ENCODE results near the gene CCDC188.

Gene CCDC188

GRCh38 chr22:20106205-20106848 lies 44.5 kb downstream of the CCDC188 start:
- TF ChIP-seq, protein P1, sequence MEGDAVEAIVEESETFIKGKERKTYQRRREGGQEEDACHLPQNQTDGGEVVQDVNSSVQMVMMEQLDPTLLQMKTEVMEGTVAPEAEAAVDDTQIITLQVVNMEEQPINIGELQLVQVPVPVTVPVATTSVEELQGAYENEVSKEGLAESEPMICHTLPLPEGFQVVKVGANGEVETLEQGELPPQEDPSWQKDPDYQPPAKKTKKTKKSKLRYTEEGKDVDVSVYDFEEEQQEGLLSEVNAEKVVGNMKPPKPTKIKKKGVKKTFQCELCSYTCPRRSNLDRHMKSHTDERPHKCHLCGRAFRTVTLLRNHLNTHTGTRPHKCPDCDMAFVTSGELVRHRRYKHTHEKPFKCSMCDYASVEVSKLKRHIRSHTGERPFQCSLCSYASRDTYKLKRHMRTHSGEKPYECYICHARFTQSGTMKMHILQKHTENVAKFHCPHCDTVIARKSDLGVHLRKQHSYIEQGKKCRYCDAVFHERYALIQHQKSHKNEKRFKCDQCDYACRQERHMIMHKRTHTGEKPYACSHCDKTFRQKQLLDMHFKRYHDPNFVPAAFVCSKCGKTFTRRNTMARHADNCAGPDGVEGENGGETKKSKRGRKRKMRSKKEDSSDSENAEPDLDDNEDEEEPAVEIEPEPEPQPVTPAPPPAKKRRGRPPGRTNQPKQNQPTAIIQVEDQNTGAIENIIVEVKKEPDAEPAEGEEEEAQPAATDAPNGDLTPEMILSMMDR (IDR thresholded peaks at IDR 0.05; ENCODE audit: low read depth, low read length): no peak

DNA sequence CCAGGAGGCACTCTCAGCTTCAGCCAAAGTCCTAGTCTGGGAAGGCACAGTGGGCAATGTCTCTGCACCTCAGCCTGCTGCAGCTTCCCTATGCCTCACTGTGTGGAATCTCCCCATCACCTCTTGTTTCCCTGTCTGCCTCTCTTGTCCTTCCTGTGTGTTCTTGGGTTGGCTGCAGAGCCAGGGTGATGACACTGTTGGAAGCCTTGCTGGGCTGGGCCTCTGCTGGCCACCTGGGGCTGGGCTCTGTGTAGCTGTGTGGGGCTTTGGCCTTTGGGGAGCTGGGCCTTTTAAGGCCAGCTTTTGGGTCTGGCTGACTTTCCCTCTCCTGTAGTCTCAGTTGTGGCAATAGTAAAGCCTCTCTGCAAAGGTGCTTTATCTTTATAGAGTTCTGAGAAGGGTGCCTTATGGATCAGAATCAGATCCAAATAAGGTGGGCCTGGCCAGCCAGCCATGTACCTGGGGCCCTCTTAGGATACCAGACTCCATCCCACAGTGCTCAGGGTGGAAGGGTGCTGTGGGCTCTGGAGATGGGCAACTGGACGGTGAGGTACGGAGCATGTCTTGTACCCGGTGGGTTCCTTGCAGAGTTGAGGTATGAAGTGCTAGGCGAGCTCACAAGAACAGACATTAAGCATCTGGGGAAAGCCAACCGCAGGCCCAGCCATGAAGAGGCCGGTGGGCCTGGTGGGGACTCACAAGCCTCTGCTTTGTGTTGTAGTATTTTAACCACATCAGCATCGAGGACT lies 45.2 kb downstream of the CCDC188 start:
- no peak overlapping the region for H3K4me3 ChIP-seq (ENCODE audit: low read depth, low read length)
- H3K9me3 ChIP-seq (ENCODE audit: severe bottlenecking): no peaks in the 10 kb centered on the region
- H3K27me3 ChIP-seq (ENCODE audit: insufficient read depth, low read depth, severe bottlenecking): no peaks in the 10 kb centered on the region
- TF ChIP-seq, protein P1 (IDR thresholded peaks at IDR 0.05; ENCODE audit: low read depth, low read length): no peak
- no peak for DNase-seq
- H3K36me3 ChIP-seq: peaks cover 89% of the 10 kb centered on the region
- peak overlapping the region; percentile 76 for H3K27ac ChIP-seq

More at GRCh38 chr22:20106205-20106848, 44.5 kb downstream of the CCDC188 start:
- peak; percentile 55 for DNase-seq
- no peak overlapping the region for H3K4me3 ChIP-seq (ENCODE audit: low read depth, low read length)
- no peaks in the 10 kb centered on the region for H3K9me3 ChIP-seq (ENCODE audit: severe bottlenecking)
- H3K36me3 ChIP-seq: peaks cover 89% of the 10 kb centered on the region
- H3K27ac ChIP-seq: peak overlapping the region; percentile 76
- no peaks in the 10 kb centered on the region for H3K27me3 ChIP-seq (ENCODE audit: insufficient read depth, low read depth, severe bottlenecking)

DNA sequence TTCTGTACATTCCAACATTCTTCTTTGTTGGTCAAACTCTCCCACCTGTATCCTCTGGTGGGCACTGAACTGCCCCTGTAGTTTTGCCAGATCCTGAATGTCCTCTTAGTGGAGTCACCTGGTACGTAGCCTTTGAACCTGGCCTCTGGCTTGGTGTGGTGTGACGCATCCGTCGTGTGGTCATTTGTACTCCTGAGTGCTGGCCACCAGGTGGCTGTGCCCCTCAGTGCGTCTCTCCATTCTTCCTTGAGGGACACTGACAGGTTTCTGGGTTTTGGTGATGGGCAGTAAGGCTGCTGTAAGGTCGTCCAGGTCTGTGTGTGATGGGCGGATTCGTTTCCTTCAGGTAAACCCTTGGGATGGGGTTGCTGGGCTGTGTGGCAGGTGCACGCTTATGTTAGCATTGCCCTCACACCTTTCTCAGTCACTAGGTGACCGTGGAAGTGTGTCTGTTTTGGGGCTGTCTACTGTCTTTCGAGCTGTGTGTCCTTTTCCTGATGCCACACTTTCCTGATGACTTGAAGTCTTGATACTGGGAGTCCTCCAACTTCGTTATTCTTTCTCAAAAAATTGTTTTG lies 48.6 kb downstream of the CCDC188 start:
- H3K27ac ChIP-seq: no peak overlapping the region; the same call in 1 of the 2 replicates
- H3K9me3 ChIP-seq (ENCODE audit: severe bottlenecking): no peaks in the 10 kb centered on the region
- H3K4me3 ChIP-seq (ENCODE audit: low read depth, low read length): no peak overlapping the region
- no peak for DNase-seq
- H3K36me3 ChIP-seq: peaks cover 89% of the 10 kb centered on the region
- no peaks in the 10 kb centered on the region for H3K27me3 ChIP-seq (ENCODE audit: insufficient read depth, low read depth, severe bottlenecking)
- TF ChIP-seq, protein P1 (IDR thresholded peaks at IDR 0.05; ENCODE audit: low read depth, low read length): peak; percentile 59

GRCh38 chr22:20101638-20102037 lies 49.2 kb downstream of the CCDC188 start:
- Histone ChIP-seq H3K36me3 (peaks cover 89% of the 10 kb centered on the region), H3K27ac (no peak overlapping the region), H3K4me3 (ENCODE audit: low read depth, low read length) (no peak overlapping the region), H3K27me3 (ENCODE audit: insufficient read depth, low read depth, severe bottlenecking) (no peaks in the 10 kb centered on the region), H3K9me3 (ENCODE audit: severe bottlenecking) (no peaks in the 10 kb centered on the region)
- DNase-seq: no peak
- TF ChIP-seq, protein P1 (IDR thresholded peaks at IDR 0.05; ENCODE audit: low read depth, low read length): no peak

- TF ChIP-seq, protein P1 (IDR thresholded peaks at IDR 0.05; ENCODE audit: low read depth, low read length): no peak
- Histone ChIP-seq H3K27ac (no peak overlapping the region), H3K27me3 (ENCODE audit: insufficient read depth, low read depth, severe bottlenecking) (no peaks in the 10 kb centered on the region), H3K36me3 (peaks cover 89% of the 10 kb centered on the region), H3K4me3 (ENCODE audit: low read depth, low read length) (no peak overlapping the region), H3K9me3 (ENCODE audit: severe bottlenecking) (no peaks in the 10 kb centered on the region)
- no peak for DNase-seq
Observed at GRCh38 chr22:20099099-20099711, 51.6 kb downstream of the CCDC188 start.

All from WERI-Rb-1 (cell line).